Measurements from ENCODE around the gene SERPINB1. TPM values are rescaled to one million over a fixed set of nuclear protein-coding genes. Genes with fewer than 3 reads are reported as not detected.

SERPINB1 gene
- total RNA-seq, 1 experiment from 2014 or later = 0.22 TPM

DNA sequence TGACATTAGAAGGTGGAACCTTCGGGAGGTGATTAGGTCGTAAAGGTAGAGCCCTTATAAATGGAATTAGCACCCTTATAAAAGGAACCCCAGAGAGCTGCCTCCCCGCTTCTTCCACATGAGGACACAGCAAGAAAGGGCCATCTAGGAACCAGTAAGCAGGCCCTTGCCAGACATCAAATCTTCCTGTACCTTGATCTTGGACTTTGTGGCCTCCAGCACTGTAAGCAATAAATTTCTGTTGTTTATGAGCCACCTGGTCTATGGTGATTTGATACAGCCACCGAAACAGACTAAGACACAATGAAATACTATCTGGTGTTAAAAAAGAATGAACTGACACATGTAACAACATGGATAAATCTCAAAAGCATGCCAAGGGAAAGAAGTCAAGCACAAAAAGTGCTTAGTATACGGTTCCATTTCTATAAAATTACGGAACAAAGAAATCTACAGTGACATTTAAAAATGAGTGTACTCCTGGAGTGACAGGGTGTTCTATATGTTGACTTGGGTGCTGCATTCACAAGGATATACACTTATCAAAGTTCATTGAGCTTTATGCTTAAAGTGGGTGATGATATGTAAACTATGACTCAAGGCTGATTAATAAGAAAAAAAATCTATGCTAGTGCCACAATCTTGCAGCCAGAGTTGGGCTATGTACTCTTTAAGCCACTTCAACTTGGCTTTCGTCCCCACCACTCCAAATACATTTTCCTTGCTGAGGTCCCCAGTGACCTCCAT lies 18.4 kb downstream of the SERPINB1 start:
- DNase-seq = no peak

GRCh38 chr6:2821554-2821953 lies 20.1 kb downstream of the SERPINB1 start:
- Histone ChIP-seq H3K79me2 (ENCODE audit: low read length) (no peaks in the 10 kb centered on the region), H3K9me2 (replicated peaks; ENCODE audit: insufficient read depth, low read length) (no peaks in the 10 kb centered on the region), H3K27ac (ENCODE audit: low read length) (no peak overlapping the region), H3K4me2 (ENCODE audit: low read depth, low read length, poor library complexity, severe bottlenecking) (no peak overlapping the region), H4K20me1 (ENCODE audit: insufficient read depth, low read depth, low read length) (0 out of 2 replicates have a peak, but pooled peaks cover 2% of the 10 kb centered on the region), H3K27me3 (ENCODE audit: low read length) (no peaks in the 10 kb centered on the region), H3K9me3 (ENCODE audit: low read length) (no peaks in the 10 kb centered on the region), H2AFZ (ENCODE audit: low read length) (no peak overlapping the region), H3K4me1 (ENCODE audit: low read length) (no peaks in the 10 kb centered on the region), H3K36me3 (ENCODE audit: insufficient read depth, low read length) (no peaks in the 10 kb centered on the region), H3K4me3 (ENCODE audit: low read length) (no peak overlapping the region), H3K9ac (ENCODE audit: low read length) (no peak overlapping the region)
- DNase-seq = no peak

More for the DNA sequence above, 18.4 kb downstream of the SERPINB1 start:
- H3K9ac ChIP-seq (ENCODE audit: low read length) = no peak overlapping the region
- H3K4me1 ChIP-seq (ENCODE audit: low read length) = no peaks in the 10 kb centered on the region
- 0 out of 2 replicates have a peak, but pooled peaks cover 2% of the 10 kb centered on the region for H4K20me1 ChIP-seq (ENCODE audit: insufficient read depth, low read depth, low read length)
- H3K27me3 ChIP-seq (ENCODE audit: low read length) = no peaks in the 10 kb centered on the region
- no peak overlapping the region for H2AFZ ChIP-seq (ENCODE audit: low read length)
- H3K9me2 ChIP-seq (replicated peaks; ENCODE audit: insufficient read depth, low read length) = no peaks in the 10 kb centered on the region
- no peak overlapping the region for H3K27ac ChIP-seq (ENCODE audit: low read length)
- H3K36me3 ChIP-seq (ENCODE audit: insufficient read depth, low read length) = no peaks in the 10 kb centered on the region
- H3K9me3 ChIP-seq (ENCODE audit: low read length) = no peaks in the 10 kb centered on the region
- H3K4me2 ChIP-seq (ENCODE audit: low read depth, low read length, poor library complexity, severe bottlenecking) = no peak overlapping the region
- no peaks in the 10 kb centered on the region for H3K79me2 ChIP-seq (ENCODE audit: low read length)
- H3K4me3 ChIP-seq (ENCODE audit: low read length) = no peak overlapping the region

GRCh38 chr6:2820415-2820814 lies 21.2 kb downstream of the SERPINB1 start:
- Histone ChIP-seq H3K27me3 (ENCODE audit: low read length) (no peaks in the 10 kb centered on the region), H3K36me3 (ENCODE audit: insufficient read depth, low read length) (0 out of 2 replicates have a peak, but pooled peaks cover 4% of the 10 kb centered on the region), H4K20me1 (ENCODE audit: insufficient read depth, low read depth, low read length) (0 out of 2 replicates have a peak, but pooled peaks cover 2% of the 10 kb centered on the region), H3K27ac (ENCODE audit: low read length) (no peak overlapping the region), H3K4me3 (ENCODE audit: low read length) (no peak overlapping the region), H3K4me1 (ENCODE audit: low read length) (no peaks in the 10 kb centered on the region), H3K9me3 (ENCODE audit: low read length) (peaks cover 8% of the 10 kb centered on the region; the same call in 1 of the 2 replicates), H2AFZ (ENCODE audit: low read length) (no peak overlapping the region), H3K9me2 (replicated peaks; ENCODE audit: insufficient read depth, low read length) (no peaks in the 10 kb centered on the region), H3K79me2 (ENCODE audit: low read length) (no peaks in the 10 kb centered on the region), H3K9ac (ENCODE audit: low read length) (no peak overlapping the region), H3K4me2 (ENCODE audit: low read depth, low read length, poor library complexity, severe bottlenecking) (no peak overlapping the region)
- no peak for DNase-seq

DNA sequence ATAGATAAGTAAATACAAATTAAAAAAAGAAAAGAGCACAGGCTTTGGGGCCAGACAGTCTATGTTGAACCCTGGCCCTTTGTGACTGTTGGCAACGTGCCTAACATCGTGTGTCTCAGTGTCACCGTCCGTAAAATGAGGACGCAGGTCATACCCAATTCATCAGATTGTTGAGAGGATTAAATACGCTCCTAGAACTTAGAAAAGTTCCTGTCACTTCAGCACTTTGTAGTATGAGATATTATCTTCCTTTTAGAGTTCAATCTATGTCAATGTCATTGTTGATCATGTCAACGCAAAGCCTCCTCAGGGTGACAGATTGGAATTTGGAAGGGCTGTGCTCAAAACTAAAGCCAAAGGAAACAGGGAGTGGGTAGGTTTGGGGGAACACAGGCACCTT lies 21.7 kb downstream of the SERPINB1 start:
- Histone ChIP-seq H3K4me1 (ENCODE audit: low read length) (no peaks in the 10 kb centered on the region), H3K9me2 (replicated peaks; ENCODE audit: insufficient read depth, low read length) (no peaks in the 10 kb centered on the region), H3K27ac (ENCODE audit: low read length) (no peak overlapping the region), H2AFZ (ENCODE audit: low read length) (no peak overlapping the region), H3K79me2 (ENCODE audit: low read length) (no peaks in the 10 kb centered on the region), H3K27me3 (ENCODE audit: low read length) (no peaks in the 10 kb centered on the region), H3K4me2 (ENCODE audit: low read depth, low read length, poor library complexity, severe bottlenecking) (no peak overlapping the region), H3K4me3 (ENCODE audit: low read length) (no peak overlapping the region), H4K20me1 (ENCODE audit: insufficient read depth, low read depth, low read length) (0 out of 2 replicates have a peak, but pooled peaks cover 2% of the 10 kb centered on the region), H3K9me3 (ENCODE audit: low read length) (peaks cover 12% of the 10 kb centered on the region; the same call in 1 of the 2 replicates), H3K36me3 (ENCODE audit: insufficient read depth, low read length) (0 out of 2 replicates have a peak, but pooled peaks cover 6% of the 10 kb centered on the region), H3K9ac (ENCODE audit: low read length) (no peak overlapping the region)
- no peak for DNase-seq

DNA sequence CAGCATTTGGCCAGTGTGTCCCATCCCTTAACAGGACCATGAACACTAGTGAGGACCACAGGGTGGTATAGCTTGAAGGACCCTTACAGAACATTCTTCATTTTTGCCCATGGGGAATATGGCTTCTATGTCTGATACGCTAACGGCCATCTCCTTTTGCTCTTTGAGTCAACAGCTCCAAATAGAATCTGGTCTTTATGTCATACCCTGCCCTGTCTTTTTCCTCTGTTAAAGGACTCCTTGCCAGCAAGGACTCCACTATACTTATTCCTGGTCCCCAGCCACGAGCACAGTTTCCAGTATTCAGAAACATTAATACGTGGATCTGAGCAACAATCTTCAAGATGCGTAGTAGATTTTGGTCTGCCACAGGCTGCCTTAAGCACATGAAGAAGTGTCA lies 22.5 kb downstream of the SERPINB1 start:
- Histone ChIP-seq H3K9ac (ENCODE audit: low read length) (no peak overlapping the region), H2AFZ (ENCODE audit: low read length) (no peak overlapping the region), H4K20me1 (ENCODE audit: insufficient read depth, low read depth, low read length) (no peaks in the 10 kb centered on the region)

DNA sequence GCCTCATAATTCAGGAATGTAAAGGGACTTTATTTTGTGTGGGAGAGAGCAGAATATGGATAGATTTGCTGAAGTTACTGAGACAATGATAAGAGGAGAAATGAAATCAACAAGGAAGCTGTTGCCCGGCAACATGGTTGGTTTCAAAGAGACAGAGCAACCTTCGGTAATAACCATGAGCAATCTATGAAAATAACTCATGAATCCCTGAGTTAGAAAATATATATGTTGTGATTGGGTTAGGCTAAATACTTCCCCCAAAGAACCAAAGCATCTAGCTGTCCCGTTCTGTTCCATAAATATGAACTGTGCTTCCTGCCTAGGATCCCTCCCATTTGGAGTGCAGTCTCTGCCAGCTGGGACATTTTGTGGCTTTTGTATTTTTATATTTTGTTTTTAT lies 23.1 kb downstream of the SERPINB1 start:
- H3K79me2 ChIP-seq (ENCODE audit: low read length) = no peaks in the 10 kb centered on the region
- H3K4me3 ChIP-seq (ENCODE audit: low read length) = no peak overlapping the region
- H3K4me1 ChIP-seq (ENCODE audit: low read length) = no peaks in the 10 kb centered on the region
- no peaks in the 10 kb centered on the region for H4K20me1 ChIP-seq (ENCODE audit: insufficient read depth, low read depth, low read length)
- no peak overlapping the region for H3K27ac ChIP-seq (ENCODE audit: low read length)
- no peak overlapping the region for H3K4me2 ChIP-seq (ENCODE audit: low read depth, low read length, poor library complexity, severe bottlenecking)
- H3K9me3 ChIP-seq (ENCODE audit: low read length) = peaks cover 12% of the 10 kb centered on the region; the same call in 1 of the 2 replicates
- no peak overlapping the region for H2AFZ ChIP-seq (ENCODE audit: low read length)
- H3K9ac ChIP-seq (ENCODE audit: low read length) = no peak overlapping the region
- H3K9me2 ChIP-seq (replicated peaks; ENCODE audit: insufficient read depth, low read length) = no peaks in the 10 kb centered on the region
- no peak for DNase-seq
- 0 out of 2 replicates have a peak, but pooled peaks cover 6% of the 10 kb centered on the region for H3K36me3 ChIP-seq (ENCODE audit: insufficient read depth, low read length)
- H3K27me3 ChIP-seq (ENCODE audit: low read length) = no peaks in the 10 kb centered on the region

More for the DNA sequence above, 22.5 kb downstream of the SERPINB1 start:
- Histone ChIP-seq H3K4me2 (ENCODE audit: low read depth, low read length, poor library complexity, severe bottlenecking) (no peak overlapping the region), H3K9me2 (replicated peaks; ENCODE audit: insufficient read depth, low read length) (no peaks in the 10 kb centered on the region), H3K9me3 (ENCODE audit: low read length) (peaks cover 12% of the 10 kb centered on the region; the same call in 1 of the 2 replicates), H3K79me2 (ENCODE audit: low read length) (no peaks in the 10 kb centered on the region), H3K27me3 (ENCODE audit: low read length) (no peaks in the 10 kb centered on the region), H3K4me3 (ENCODE audit: low read length) (no peak overlapping the region), H3K36me3 (ENCODE audit: insufficient read depth, low read length) (0 out of 2 replicates have a peak, but pooled peaks cover 6% of the 10 kb centered on the region), H3K4me1 (ENCODE audit: low read length) (no peaks in the 10 kb centered on the region), H3K27ac (ENCODE audit: low read length) (no peak overlapping the region)
- DNase-seq = no peak

GRCh38 chr6:2817903-2818443 lies 23.7 kb downstream of the SERPINB1 start:
- no peak overlapping the region for H3K4me2 ChIP-seq (ENCODE audit: low read depth, low read length, poor library complexity, severe bottlenecking)
- no peak overlapping the region for H3K9ac ChIP-seq (ENCODE audit: low read length)

DNA sequence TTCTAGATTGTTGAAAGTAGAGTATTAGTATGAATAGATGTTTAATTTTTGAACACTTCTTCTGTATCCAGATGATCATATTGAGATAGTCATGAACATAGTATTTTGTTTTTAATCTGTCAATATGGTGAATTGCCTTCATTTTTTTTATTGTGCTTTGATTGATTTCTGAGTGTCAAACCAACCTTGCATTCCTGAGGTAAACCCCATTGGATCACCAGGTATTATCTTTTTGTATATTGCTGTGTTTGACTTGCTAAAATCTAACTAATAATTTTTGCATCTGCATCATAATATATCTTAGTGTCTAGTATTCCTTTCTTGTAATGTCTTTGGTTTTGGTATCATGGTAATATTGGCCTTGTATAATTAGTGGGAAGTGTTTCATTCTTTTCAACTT lies 25.5 kb downstream of the SERPINB1 start:
- Histone ChIP-seq H4K20me1 (ENCODE audit: insufficient read depth, low read depth, low read length) (no peaks in the 10 kb centered on the region), H3K9me2 (replicated peaks; ENCODE audit: insufficient read depth, low read length) (no peaks in the 10 kb centered on the region), H3K9ac (ENCODE audit: low read length) (no peak overlapping the region), H3K4me1 (ENCODE audit: low read length) (no peaks in the 10 kb centered on the region), H3K4me3 (ENCODE audit: low read length) (no peak overlapping the region), H3K4me2 (ENCODE audit: low read depth, low read length, poor library complexity, severe bottlenecking) (no peak overlapping the region), H3K27me3 (ENCODE audit: low read length) (no peaks in the 10 kb centered on the region), H3K36me3 (ENCODE audit: insufficient read depth, low read length) (0 out of 2 replicates have a peak, but pooled peaks cover 6% of the 10 kb centered on the region), H3K27ac (ENCODE audit: low read length) (no peak overlapping the region), H3K79me2 (ENCODE audit: low read length) (no peaks in the 10 kb centered on the region), H2AFZ (ENCODE audit: low read length) (no peak overlapping the region), H3K9me3 (ENCODE audit: low read length) (peaks cover 12% of the 10 kb centered on the region; the same call in 1 of the 2 replicates)
- no peak for DNase-seq

More at GRCh38 chr6:2817903-2818443, 23.7 kb downstream of the SERPINB1 start:
- Histone ChIP-seq H3K27me3 (ENCODE audit: low read length) (no peaks in the 10 kb centered on the region), H3K4me1 (ENCODE audit: low read length) (no peaks in the 10 kb centered on the region), H3K36me3 (ENCODE audit: insufficient read depth, low read length) (0 out of 2 replicates have a peak, but pooled peaks cover 6% of the 10 kb centered on the region), H2AFZ (ENCODE audit: low read length) (no peak overlapping the region), H3K79me2 (ENCODE audit: low read length) (no peaks in the 10 kb centered on the region), H3K4me3 (ENCODE audit: low read length) (no peak overlapping the region), H3K9me2 (replicated peaks; ENCODE audit: insufficient read depth, low read length) (no peaks in the 10 kb centered on the region), H3K27ac (ENCODE audit: low read length) (no peak overlapping the region), H4K20me1 (ENCODE audit: insufficient read depth, low read depth, low read length) (no peaks in the 10 kb centered on the region), H3K9me3 (ENCODE audit: low read length) (peaks cover 12% of the 10 kb centered on the region; the same call in 1 of the 2 replicates)
- no peak for DNase-seq

Measured in Karpas-422 (cell line).